Astrocyte (in vitro differentiated cells and primary cell): Measurements from ENCODE around the gene KCNJ16.

Source experiments
- EZH2 ChIP-seq: IDR thresholded peaks from 2 replicates; pipeline ENCODE4 v1.6.1; 2012; ENCODE audit warnings: mild to moderate bottlenecking, low read length, inconsistent platforms; ENCODE audit not compliant: insufficient read depth
- TF ChIP-seq, protein P1 (sequence below): IDR thresholded peaks from 2 replicates; pipeline ENCODE4 v1.5.1; 2011; ENCODE audit warnings: low read depth, mild to moderate bottlenecking, inconsistent platforms, low read length, moderate library complexity; ENCODE audit not compliant: insufficient read depth

DNA sequence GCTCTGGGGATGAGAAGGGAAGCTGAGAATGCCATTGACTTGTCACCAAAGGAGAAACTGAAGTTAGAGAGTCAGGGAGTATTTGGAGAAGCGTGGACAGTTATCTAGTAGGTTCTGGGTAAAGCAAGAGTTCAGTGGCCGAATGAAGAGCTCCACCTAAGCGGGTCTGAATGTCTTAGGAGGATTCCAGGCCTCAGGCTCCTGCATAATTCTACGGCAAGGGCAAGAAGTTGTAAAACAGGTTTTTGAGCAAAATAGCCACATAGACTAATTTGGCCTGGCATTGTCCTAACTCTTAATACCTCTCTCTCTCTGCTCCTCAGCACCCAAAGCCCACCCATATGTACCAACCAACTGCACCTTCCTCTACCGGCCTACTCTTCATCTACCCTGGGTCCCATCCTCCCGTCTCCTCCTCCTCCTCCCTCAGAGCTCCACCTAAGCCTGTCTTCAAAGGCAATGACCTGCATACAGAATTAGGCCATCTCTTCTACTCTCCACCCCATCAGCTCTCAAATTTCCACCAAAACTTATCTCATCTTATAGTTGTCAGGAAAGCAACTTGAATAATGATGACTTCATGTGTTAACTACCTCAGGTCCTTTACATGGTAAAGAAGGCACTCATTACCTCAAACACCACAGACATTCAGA is 52.3 kb downstream of the KCNJ16 start:
- TF ChIP-seq, protein P1, sequence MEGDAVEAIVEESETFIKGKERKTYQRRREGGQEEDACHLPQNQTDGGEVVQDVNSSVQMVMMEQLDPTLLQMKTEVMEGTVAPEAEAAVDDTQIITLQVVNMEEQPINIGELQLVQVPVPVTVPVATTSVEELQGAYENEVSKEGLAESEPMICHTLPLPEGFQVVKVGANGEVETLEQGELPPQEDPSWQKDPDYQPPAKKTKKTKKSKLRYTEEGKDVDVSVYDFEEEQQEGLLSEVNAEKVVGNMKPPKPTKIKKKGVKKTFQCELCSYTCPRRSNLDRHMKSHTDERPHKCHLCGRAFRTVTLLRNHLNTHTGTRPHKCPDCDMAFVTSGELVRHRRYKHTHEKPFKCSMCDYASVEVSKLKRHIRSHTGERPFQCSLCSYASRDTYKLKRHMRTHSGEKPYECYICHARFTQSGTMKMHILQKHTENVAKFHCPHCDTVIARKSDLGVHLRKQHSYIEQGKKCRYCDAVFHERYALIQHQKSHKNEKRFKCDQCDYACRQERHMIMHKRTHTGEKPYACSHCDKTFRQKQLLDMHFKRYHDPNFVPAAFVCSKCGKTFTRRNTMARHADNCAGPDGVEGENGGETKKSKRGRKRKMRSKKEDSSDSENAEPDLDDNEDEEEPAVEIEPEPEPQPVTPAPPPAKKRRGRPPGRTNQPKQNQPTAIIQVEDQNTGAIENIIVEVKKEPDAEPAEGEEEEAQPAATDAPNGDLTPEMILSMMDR, result no peak
- TF ChIP-seq EZH2, result no peak
